Natural killer cell (primary cell): ENCODE results near the gene DCUN1D5. TPM values are rescaled to one million over a fixed set of nuclear protein-coding genes. Genes with fewer than 3 reads are reported as not detected.

Source experiments
- ATAC-seq, 3 donors: fragments of 150-1000 bp in 2 of 3; fragments of 200-7000 bp in 1 of 3; cut with Tn5 transposase; 1 replicate in 1 of 3; 2 replicates in 2 of 3; pipeline ENCODE4 v1.10.0; 2021; ENCODE audit warnings: mild to moderate bottlenecking in 2 of 3, moderate library complexity in 2 of 3
- DNase-seq, 2 donors: peaks; one replicate each; pipeline versions ENCODE4 v3.0.0 to v3.0.0-alpha.2; 2013 to 2021; ENCODE audit warnings: mixed read lengths in 1 of 2
- H3K27ac ChIP-seq: one replicate; pipeline ENCODE4 v1.5.1; 2013; ENCODE audit warnings: mild to moderate bottlenecking, low read length
- H3K27me3 ChIP-seq: one replicate; pipeline ENCODE4 v1.6.1; 2013; ENCODE audit warnings: low read length; ENCODE audit not compliant: control insufficient read depth, insufficient read depth
- H3K36me3 ChIP-seq: one replicate; pipeline ENCODE4 v1.6.1; 2013; ENCODE audit warnings: low read length; ENCODE audit not compliant: control insufficient read depth, insufficient read depth
- H3K4me1 ChIP-seq: one replicate; pipeline ENCODE4 v1.6.1; 2013; ENCODE audit warnings: low read length; ENCODE audit not compliant: control insufficient read depth, insufficient read depth
- H3K4me3 ChIP-seq: one replicate; pipeline ENCODE4 v1.5.1; 2013; ENCODE audit warnings: low read length
- H3K9me3 ChIP-seq: one replicate; pipeline ENCODE4 v1.6.1; 2013; ENCODE audit warnings: low read length; ENCODE audit not compliant: control insufficient read depth, insufficient read depth
- H3K27ac Mint-ChIP-seq, 2 donors: one replicate each; pipeline ENCODE4 v1.8.0; 2022; ENCODE audit warnings: mild to moderate bottlenecking in 2 of 2, mixed read lengths in 2 of 2, moderate library complexity in 1 of 2
- H3K27me3 Mint-ChIP-seq, 2 donors: one replicate each; pipeline ENCODE4 v1.8.0; 2022; ENCODE audit warnings: low read depth in 2 of 2, mixed read lengths in 2 of 2
- H3K36me3 Mint-ChIP-seq: one replicate; pipeline ENCODE4 v1.8.0; 2022; ENCODE audit warnings: mixed read lengths
- H3K4me1 Mint-ChIP-seq, 2 donors: one replicate each; pipeline ENCODE4 v1.8.0; 2022; ENCODE audit warnings: mixed read lengths in 2 of 2
- H3K4me3 Mint-ChIP-seq: one replicate; pipeline ENCODE4 v1.8.0; 2022; ENCODE audit warnings: mild to moderate bottlenecking, moderate library complexity, mixed read lengths
- H3K9me3 Mint-ChIP-seq, 2 donors: one replicate each; pipeline ENCODE4 v1.8.0; 2022; ENCODE audit warnings: mixed read lengths in 2 of 2
- CTCF ChIP-seq: fragments of 200-600 bp; IDR thresholded peaks from one replicate; pipeline ENCODE4 v1.8.0; 2022; ENCODE audit warnings: antibody characterized with exemption
- WGBS: methylation state at CpG from one replicate; pipeline ENCODE4 v1.1.7; 2013; ENCODE audit warnings: missing lambda C conversion rate; ENCODE audit not compliant: insufficient coverage; 5-methylcytosine and 5-hydroxymethylcytosine counted together
- intact Hi-C: fragments of 100-400 bp; cut with micrococcal nuclease; formaldehyde crosslinking; loops from one replicate; pipeline ENCODE4 v1.14.2; 2022
- total RNA-seq, 4 donors: library from RNA; stranded (reverse); fragments of 120-200 nt in 1 of 4; gene quantifications; one replicate each; pipeline versions ENCODE4 v1.2.3 to v1.2.4, GENCODE V29; 2013 to 2022

The DCUN1D5 gene
- total RNA-seq, 3 donors from 2014 or later (not counting 1 experiment from before 2014, with no cell fraction given): 11.2 to 16.8 (median 15.2) TPM

- H3K9me3 Mint-ChIP-seq: no peaks in the 10 kb centered on the region
Measured at GRCh38 chr11:103077554-103077953, 14.4 kb downstream of the DCUN1D5 start.

GRCh38 chr11:103076361-103076760, 15.6 kb downstream of the DCUN1D5 start:
- ATAC-seq: no peak
- H3K27me3 Mint-ChIP-seq: no peaks in the 10 kb centered on the region
- no peak overlapping the region for H3K4me3 Mint-ChIP-seq
- TF ChIP-seq CTCF: no peak
- H3K27ac Mint-ChIP-seq: no peak overlapping the region
- Histone ChIP-seq H3K27ac (no peak overlapping the region), H3K27me3 (no peaks in the 10 kb centered on the region), H3K9me3 (no peaks in the 10 kb centered on the region), H3K4me1 (no peaks in the 10 kb centered on the region), H3K36me3 (peaks cover 23% of the 10 kb centered on the region), H3K4me3 (no peak overlapping the region)
- WGBS: no CpG with 5 or more reads among the region's 3 CpGs
- no peaks in the 10 kb centered on the region for H3K4me1 Mint-ChIP-seq
- intact Hi-C loops: no loop called here
- H3K9me3 Mint-ChIP-seq: no peaks in the 10 kb centered on the region
- peaks cover 21% of the 10 kb centered on the region for H3K36me3 Mint-ChIP-seq
- no peak for DNase-seq

More at GRCh38 chr11:103077554-103077953, 14.4 kb downstream of the DCUN1D5 start:
- no peak overlapping the region for H3K27ac ChIP-seq
- Mint-ChIP-seq H3K27ac (no peak overlapping the region), H3K4me1 (no peaks in the 10 kb centered on the region), H3K4me3 (no peak overlapping the region), H3K27me3 (no peaks in the 10 kb centered on the region), H3K36me3 (peaks cover 21% of the 10 kb centered on the region)
- WGBS: 100% methylated on average over 2 of the region's 3 CpGs
- ATAC-seq (no peak), DNase-seq (no peak)
- no peaks in the 10 kb centered on the region for H3K9me3 ChIP-seq
- no peaks in the 10 kb centered on the region for H3K4me1 ChIP-seq
- H3K27me3 ChIP-seq: no peaks in the 10 kb centered on the region
- no peak overlapping the region for H3K4me3 ChIP-seq
- H3K36me3 ChIP-seq: peaks cover 34% of the 10 kb centered on the region
- intact Hi-C loops: no loop called here
- no peak for TF ChIP-seq CTCF

- intact Hi-C loops: no loop called here
- no peaks in the 10 kb centered on the region for H3K9me3 Mint-ChIP-seq
- H3K4me3 Mint-ChIP-seq: no peak overlapping the region
- no peak overlapping the region for H3K4me3 ChIP-seq
- peaks cover 3% of the 10 kb centered on the region for H3K36me3 ChIP-seq
- no peaks in the 10 kb centered on the region for H3K27me3 Mint-ChIP-seq
- no peak for TF ChIP-seq CTCF
- peak overlapping the region; percentile 82 to 84 for H3K27ac Mint-ChIP-seq
- H3K36me3 Mint-ChIP-seq: no peaks in the 10 kb centered on the region
- peaks cover 37 to 44% of the 10 kb centered on the region in 2 donors for H3K4me1 Mint-ChIP-seq
- no peaks in the 10 kb centered on the region for H3K9me3 ChIP-seq
- no peaks in the 10 kb centered on the region for H3K27me3 ChIP-seq
- peaks cover 4% of the 10 kb centered on the region for H3K4me1 ChIP-seq
- no peak overlapping the region for H3K27ac ChIP-seq
- ATAC-seq: no peak
- no peak for DNase-seq
Measured at GRCh38 chr11:103071008-103071407, 21.0 kb downstream of the DCUN1D5 start.

GRCh38 chr11:103070142-103070541, 21.8 kb downstream of the DCUN1D5 start:
- ATAC-seq (peak; percentile 64 to 82 (median 67)), DNase-seq (peak in 1 of 2 donors; percentile 11)
- H3K27ac ChIP-seq: peak overlapping the region; percentile 38
- no peaks in the 10 kb centered on the region for H3K9me3 Mint-ChIP-seq
- peaks cover 37 to 44% of the 10 kb centered on the region in 2 donors for H3K4me1 Mint-ChIP-seq
- no peaks in the 10 kb centered on the region for H3K36me3 Mint-ChIP-seq
- peak overlapping the region; percentile 82 to 84 for H3K27ac Mint-ChIP-seq
- H3K36me3 ChIP-seq: peaks cover 5% of the 10 kb centered on the region
- no peaks in the 10 kb centered on the region for H3K9me3 ChIP-seq
- no peaks in the 10 kb centered on the region for H3K27me3 ChIP-seq
- TF ChIP-seq CTCF: no peak
- no peaks in the 10 kb centered on the region for H3K27me3 Mint-ChIP-seq
- H3K4me3 ChIP-seq: no peak overlapping the region
- peaks cover 4% of the 10 kb centered on the region for H3K4me1 ChIP-seq
- intact Hi-C loops: no loop called here
- peak overlapping the region; percentile 69 for H3K4me3 Mint-ChIP-seq
